HCT116 (cell line): Measurements from ENCODE around the gene PXN. TPM values are rescaled to one million over a fixed set of nuclear protein-coding genes. Genes with fewer than 3 reads are reported as not detected.

Experiments used
- ATAC-seq: fragments of 200-7000 bp; cut with Tn5 transposase; 2 replicates; pipeline ENCODE4 v1.9.1; 2020; ENCODE audit warnings: mild to moderate bottlenecking, moderate library complexity
- BruUV-seq: library from RNA; stranded (reverse); fragments of 400-500 nt; replicated peaks from 2 replicates; lab custom pipeline; 2021; lab: Mats Ljungman, UMichigan
- CTCF ChIA-PET: fragments of 300-600 bp; sonication (Branson Sonifier 250); formaldehyde crosslinking; loops from one replicate; lab custom pipeline; 2021; ENCODE audit warnings: antibody characterized with exemption; lab: Charles Lee
- POLR2A ChIA-PET: fragments of 300-600, 350-600 bp; sonication (Branson Sonifier 250); formaldehyde crosslinking; loops from one replicate; lab custom pipeline; 2021; ENCODE audit warnings: antibody characterized with exemption; lab: Charles Lee
- RAD21 ChIA-PET, 2 experiments: fragments of 300-600 bp; sonication (Branson Sonifier 250); formaldehyde crosslinking; loops; one replicate each; lab custom pipeline; 2023; ENCODE audit warnings: low total read pairs in 2 of 2; ENCODE audit not compliant: uncharacterized antibody in 2 of 2, unreplicated experiment in 2 of 2, low non-redundant PET in 1 of 2; lab: Charles Lee
- DNase-seq: peaks from one replicate; pipeline ENCODE4 v3.0.0-alpha.2; 2010; ENCODE audit warnings: low read depth, low spot score
- H2AFZ ChIP-seq: fragments of 200-600 bp; shearing (Covaris generic), sonication (generic); 2 replicates; pipeline ENCODE4 v1.6.1; 2017; ENCODE audit warnings: low read depth, mixed run types, mixed read lengths, antibody characterized with exemption, low read length; ENCODE audit not compliant: poor library complexity, severe bottlenecking
- H3K27ac ChIP-seq: 2 replicates; pipeline ENCODE4 v1.5.1; 2012; ENCODE audit warnings: low read depth, low read length
- H3K27me3 ChIP-seq: fragments of 200-600 bp; sonication (generic); 2 replicates; pipeline ENCODE4 v1.6.1; 2016; ENCODE audit warnings: mixed run types, low read length, mixed read lengths; ENCODE audit not compliant: insufficient read depth
- H3K36me3 ChIP-seq, 2 experiments: fragments of 200-500 bp in 1 of 2; fragments of 200-600 bp in 1 of 2; sonication (Bioruptor generic) in 1 of 2; sonication (generic) in 1 of 2; 2 replicates each; pipeline versions ENCODE4 v1.5.1 to v1.6.1; 2014 to 2016; ENCODE audit warnings: low read length in 2 of 2, inconsistent platforms in 1 of 2, mixed read lengths in 1 of 2, mixed run types in 1 of 2; ENCODE audit not compliant: insufficient read depth in 2 of 2, control insufficient read depth in 1 of 2
- H3K4me1 ChIP-seq, 2 experiments: fragments of 200-600 bp in 1 of 2; sonication (generic) in 1 of 2; 2 replicates each; pipeline versions ENCODE4 v1.5.1 to v1.6.1; 2012 to 2017; ENCODE audit warnings: low read length in 2 of 2, inconsistent platforms in 1 of 2, mild to moderate bottlenecking in 1 of 2, mixed read lengths in 1 of 2, mixed run types in 1 of 2, moderate library complexity in 1 of 2; ENCODE audit not compliant: insufficient read depth in 2 of 2, control insufficient read depth in 1 of 2
- H3K4me2 ChIP-seq: fragments of 200-600 bp; sonication (generic); 2 replicates; pipeline ENCODE4 v1.6.1; 2017; ENCODE audit warnings: mixed run types, low read length, mixed read lengths
- H3K4me3 ChIP-seq, 2 experiments: fragments of 200-600 bp in 1 of 2; sonication (generic) in 1 of 2; replicated peaks in 1 of 2; 2 replicates each; pipeline ENCODE4 v1.5.1; 2011 to 2016; ENCODE audit warnings: low read length in 2 of 2, control low read depth in 1 of 2, low read depth in 1 of 2, mild to moderate bottlenecking in 1 of 2, mixed read lengths in 1 of 2, mixed run types in 1 of 2
- H3K79me2 ChIP-seq: fragments of 200-600 bp; sonication (generic); 2 replicates; pipeline ENCODE4 v1.6.1; 2017; ENCODE audit warnings: mild to moderate bottlenecking, mixed run types, low read length, moderate library complexity, mixed read lengths; ENCODE audit not compliant: insufficient read depth
- H3K9ac ChIP-seq: fragments of 200-600 bp; sonication (generic); 2 replicates; pipeline ENCODE4 v1.6.1; 2016; ENCODE audit warnings: low read length, mixed read lengths
- H3K9me2 ChIP-seq: fragments of 200-600 bp; sonication (generic), shearing (Covaris generic); 2 replicates; pipeline ENCODE4 v1.6.1; 2017; ENCODE audit warnings: mixed run types, mild to moderate bottlenecking, moderate library complexity; ENCODE audit not compliant: insufficient read depth
- H3K9me3 ChIP-seq, 2 experiments: fragments of 200-500 bp in 1 of 2; fragments of 200-600 bp in 1 of 2; sonication (Bioruptor generic) in 1 of 2; sonication (generic) in 1 of 2; 2 replicates each; pipeline ENCODE4 v1.6.1; 2014 to 2017; ENCODE audit warnings: low read length in 2 of 2, mixed read lengths in 2 of 2, inconsistent platforms in 1 of 2, low read depth in 1 of 2, mild to moderate bottlenecking in 1 of 2, mixed run types in 1 of 2, moderate library complexity in 1 of 2; ENCODE audit not compliant: control insufficient read depth in 1 of 2, insufficient read depth in 1 of 2
- H4K20me1 ChIP-seq: fragments of 200-600 bp; sonication (generic), shearing (Covaris generic); 2 replicates; pipeline ENCODE4 v1.6.1; 2017; ENCODE audit warnings: mixed run types, mild to moderate bottlenecking, moderate library complexity; ENCODE audit not compliant: insufficient read depth
- CBX3 ChIP-seq: IDR thresholded peaks from 2 replicates; pipeline ENCODE4 v1.6.1; 2012; ENCODE audit warnings: low read depth
- EGR1 ChIP-seq: IDR thresholded peaks from 2 replicates; pipeline ENCODE4 v1.6.1; 2012; ENCODE audit warnings: low read depth
- FOSL1 ChIP-seq: IDR thresholded peaks from 2 replicates; pipeline ENCODE4 v1.6.1; 2012; ENCODE audit warnings: low read depth
- JUND ChIP-seq: IDR thresholded peaks from 2 replicates; pipeline ENCODE4 v1.6.1; 2012
- YY1 ChIP-seq: IDR thresholded peaks from 2 replicates; pipeline ENCODE4 v1.6.1; 2011; ENCODE audit warnings: low read length, low read depth, moderate library complexity, mild to moderate bottlenecking; ENCODE audit not compliant: insufficient replicate concordance; ENCODE audit errors: extremely low read depth
- intact Hi-C: fragments of 100-400 bp; cut with micrococcal nuclease; formaldehyde crosslinking; loops from 2 replicates; pipeline ENCODE4 v1.10.0; 2022
- total RNA-seq: library from RNA; stranded (reverse); gene quantifications from one replicate; pipeline ENCODE4 v1.2.1, GENCODE V29; 2021; ENCODE audit not compliant: unreplicated experiment
- TF ChIP-seq, protein P1 (sequence below), 3 experiments: fragments of 200-600 bp in 1 of 3; sonication (generic) in 1 of 3; IDR thresholded peaks in 2 of 3; conservative IDR thresholded peaks in 1 of 3; 2 replicates each; pipeline ENCODE4 v1.5.1; 2012 to 2017; ENCODE audit warnings: low read depth in 2 of 3, low read length in 2 of 3, antibody characterized with exemption in 1 of 3, borderline replicate concordance in 1 of 3, control low read depth in 1 of 3, mild to moderate bottlenecking in 1 of 3, mixed read lengths in 1 of 3, mixed run types in 1 of 3, moderate library complexity in 1 of 3; ENCODE audit not compliant: insufficient read depth in 1 of 3

PXN gene
- total RNA-seq, 1 experiment from 2014 or later: 211 TPM

DNA sequence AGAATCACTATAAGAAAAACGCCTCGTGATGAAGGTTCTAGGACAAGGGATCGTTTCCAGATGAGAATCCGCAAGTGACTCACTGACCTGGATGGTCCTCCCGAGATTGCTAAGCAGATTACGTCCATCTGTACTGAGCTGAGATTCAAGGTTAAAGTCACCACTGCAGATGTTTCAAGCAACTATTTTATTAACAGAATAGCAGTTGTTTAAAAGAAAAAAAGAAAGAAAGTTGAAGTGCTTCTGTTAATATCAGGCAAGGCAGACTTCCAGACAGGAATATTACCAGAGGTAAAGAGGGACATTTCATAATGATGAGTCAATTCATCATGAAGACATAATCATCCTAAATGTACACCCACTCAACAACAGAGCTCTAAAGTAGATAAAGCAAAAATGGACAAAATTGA, 17.9 kb downstream of the PXN start:
- Histone ChIP-seq H3K4me2 (peak overlapping the region; percentile 69), H3K27me3 (no peaks in the 10 kb centered on the region), H3K9ac (peak overlapping the region; percentile 39), H3K4me3 (peak overlapping the region in 1 of 2 experiments; percentile 27; a peak in 2 of 4 replicates), H3K4me1 (peaks cover 53 to 85% of the 10 kb centered on the region in 2 experiments), H3K36me3 (peaks cover 0 to 2% of the 10 kb centered on the region in 2 experiments; a peak in 1 of 4 replicates), H3K9me3 (no peaks in the 10 kb centered on the region), H3K79me2 (peaks cover 99% of the 10 kb centered on the region), H2AFZ (no peak overlapping the region), H3K27ac (peak overlapping the region; percentile 72), H4K20me1 (peaks cover 9% of the 10 kb centered on the region; the same call in 1 of the 2 replicates), H3K9me2 (no peaks in the 10 kb centered on the region)
- ChIA-PET POLR2A (interaction anchor here (0.7 to 3.5 kb wide), 9 partner anchors 8 to 46 kb away, joined by 3 to 27 read pairs (median 6); partner anchors contain the start of genes RNU4-2 and RPLP0), CTCF (interaction anchor here (1.2 to 5.0 kb wide), 4 partner anchors 9 to 46 kb away, joined by 3 to 21 read pairs (median 8); no protein-coding TSS in a partner anchor), RAD21 (no interaction called here)
- TF ChIP-seq FOSL1 (peak; percentile 61; the same call in 1 of the 2 replicates), YY1 (no peak), CBX3 (no peak), EGR1 (peak; percentile 51; the same call in 1 of the 2 replicates), JUND (peak; percentile 56)
- TF ChIP-seq, protein P1, sequence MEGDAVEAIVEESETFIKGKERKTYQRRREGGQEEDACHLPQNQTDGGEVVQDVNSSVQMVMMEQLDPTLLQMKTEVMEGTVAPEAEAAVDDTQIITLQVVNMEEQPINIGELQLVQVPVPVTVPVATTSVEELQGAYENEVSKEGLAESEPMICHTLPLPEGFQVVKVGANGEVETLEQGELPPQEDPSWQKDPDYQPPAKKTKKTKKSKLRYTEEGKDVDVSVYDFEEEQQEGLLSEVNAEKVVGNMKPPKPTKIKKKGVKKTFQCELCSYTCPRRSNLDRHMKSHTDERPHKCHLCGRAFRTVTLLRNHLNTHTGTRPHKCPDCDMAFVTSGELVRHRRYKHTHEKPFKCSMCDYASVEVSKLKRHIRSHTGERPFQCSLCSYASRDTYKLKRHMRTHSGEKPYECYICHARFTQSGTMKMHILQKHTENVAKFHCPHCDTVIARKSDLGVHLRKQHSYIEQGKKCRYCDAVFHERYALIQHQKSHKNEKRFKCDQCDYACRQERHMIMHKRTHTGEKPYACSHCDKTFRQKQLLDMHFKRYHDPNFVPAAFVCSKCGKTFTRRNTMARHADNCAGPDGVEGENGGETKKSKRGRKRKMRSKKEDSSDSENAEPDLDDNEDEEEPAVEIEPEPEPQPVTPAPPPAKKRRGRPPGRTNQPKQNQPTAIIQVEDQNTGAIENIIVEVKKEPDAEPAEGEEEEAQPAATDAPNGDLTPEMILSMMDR (IDR thresholded peaks at IDR 0.05 in 2 of 3, conservative IDR thresholded peaks at IDR 0.05 in 1 of 3; ENCODE audit: borderline replicate concordance in 1 of 3, insufficient read depth in 1 of 3, low read depth in 2 of 3, low read length in 2 of 3): no peak
- DNase-seq (no peak), ATAC-seq (peak; percentile 46)
- intact Hi-C loops: no loop called here
- BruUV-seq: no TSS peak
